Smooth muscle cell of the brain vasculature (primary cell): ENCODE data around the gene CDKN2AIPNL.
"Not testable (repeated sequence)": the region's sequence is repeated elsewhere in the genome, so short reads cannot be mapped to it uniquely, and the experiment has no call there.

ENCODE experiments used
- DNase-seq: peaks from one replicate; pipeline ENCODE4 v3.0.0-alpha.2; 2012; ENCODE audit warnings: low read depth, low spot score

The CDKN2AIPNL gene

GRCh38 chr5:134437847-134438581 lies 26.3 kb upstream of the CDKN2AIPNL start:
- DNase-seq = no peak

GRCh38 chr5:134437340-134437846 lies 25.7 kb upstream of the CDKN2AIPNL start:
- DNase-seq = no peak

- peak; percentile 32 for DNase-seq
These were observed 25.1 kb upstream of the CDKN2AIPNL start for GRCh38 chr5:134436523-134437339.

GRCh38 chr5:134435560-134435959 lies 23.9 kb upstream of the CDKN2AIPNL start:
- DNase-seq = no peak

GRCh38 chr5:134432677-134433359 lies 21.1 kb upstream of the CDKN2AIPNL start:
- no peak for DNase-seq

GRCh38 chr5:134432174-134432573 lies 20.5 kb upstream of the CDKN2AIPNL start:
- no peak for DNase-seq

- no peak for DNase-seq
These were observed 18.4 kb upstream of the CDKN2AIPNL start for GRCh38 chr5:134430001-134430569.

GRCh38 chr5:134427540-134428041 lies 15.9 kb upstream of the CDKN2AIPNL start:
- no peak for DNase-seq

- no peak for DNase-seq
These were observed 14.7 kb upstream of the CDKN2AIPNL start for GRCh38 chr5:134426361-134426760.

- DNase-seq = no peak
These were observed 11.7 kb upstream of the CDKN2AIPNL start for GRCh38 chr5:134423376-134423775.

GRCh38 chr5:134422791-134423365 lies 11.2 kb upstream of the CDKN2AIPNL start:
- no peak for DNase-seq

GRCh38 chr5:134421038-134421437 lies 9.4 kb upstream of the CDKN2AIPNL start:
- DNase-seq = not testable (repeated sequence)

- DNase-seq = peak; percentile 40
These were observed 8.7 kb upstream of the CDKN2AIPNL start for GRCh38 chr5:134420343-134420742.

- no peak for DNase-seq
These were observed 7.3 kb upstream of the CDKN2AIPNL start for GRCh38 chr5:134418958-134419357.

- no peak for DNase-seq
These were observed 6.0 kb upstream of the CDKN2AIPNL start for GRCh38 chr5:134417707-134418106.

GRCh38 chr5:134413046-134413445 lies 1.4 kb upstream of the CDKN2AIPNL start:
- no peak for DNase-seq

- DNase-seq = no peak
These were observed 494 bp downstream of the CDKN2AIPNL start for GRCh38 chr5:134411228-134411545.

GRCh38 chr5:134410822-134411221 lies 859 bp downstream of the CDKN2AIPNL start:
- DNase-seq = no peak

GRCh38 chr5:134409321-134409720 lies 2.4 kb downstream of the CDKN2AIPNL start:
- DNase-seq = no peak

GRCh38 chr5:134406390-134406789 lies 5.3 kb downstream of the CDKN2AIPNL start:
- no peak for DNase-seq

- DNase-seq = no peak
These were observed 7.7 kb downstream of the CDKN2AIPNL start for GRCh38 chr5:134403951-134404350.
